A673 (cell line): Measurements from ENCODE around the gene SSB. TPM values are rescaled to one million over a fixed set of nuclear protein-coding genes. Genes with fewer than 3 reads are reported as not detected.
"Not testable (repeated sequence)": the region's sequence is repeated elsewhere in the genome, so short reads cannot be mapped to it uniquely, and the experiment has no call there.

Experiments used
- BruUV-seq: library from RNA; stranded (reverse); fragments of 400-500 nt; replicated peaks from 2 replicates; lab custom pipeline; 2021; lab: Mats Ljungman, UMichigan
- CTCF ChIA-PET: fragments of 300-600 bp; sonication (Branson Sonifier 250); formaldehyde crosslinking; loops from one replicate; lab custom pipeline; 2022; ENCODE audit warnings: antibody characterized with exemption; lab: Charles Lee
- POLR2A ChIA-PET: fragments of 300-600 bp; sonication (Branson Sonifier 250); formaldehyde crosslinking; loops from one replicate; lab custom pipeline; 2022; ENCODE audit warnings: antibody characterized with exemption; ENCODE audit not compliant: low non-redundant PET; lab: Charles Lee
- DNase-seq: peaks from one replicate; pipeline ENCODE4 v3.0.0-alpha.2; 2015; ENCODE audit warnings: low spot score
- H3K27ac ChIP-seq: fragments of 200-600 bp; sonication (generic); 2 replicates; pipeline ENCODE4 v1.5.1; 2016; ENCODE audit warnings: mixed run types, low read depth, mild to moderate bottlenecking, mixed read lengths, antibody characterized with exemption, low read length; ENCODE audit not compliant: poor library complexity, severe bottlenecking
- H3K27me3 ChIP-seq: fragments of 200-600 bp; sonication (generic); replicated peaks from 2 replicates; pipeline ENCODE4 v1.6.1; 2017; ENCODE audit warnings: mixed run types, low read depth, mild to moderate bottlenecking, mixed read lengths, antibody characterized with exemption, low read length; ENCODE audit not compliant: insufficient read depth, poor library complexity
- H3K36me3 ChIP-seq: fragments of 200-600 bp; sonication (generic); 2 replicates; pipeline ENCODE4 v1.6.1; 2016; ENCODE audit warnings: mixed run types, mild to moderate bottlenecking, mixed read lengths, antibody characterized with exemption, low read length; ENCODE audit not compliant: insufficient read depth, poor library complexity, severe bottlenecking
- H3K4me1 ChIP-seq: fragments of 200-600 bp; sonication (generic); 2 replicates; pipeline ENCODE4 v1.6.1; 2017; ENCODE audit warnings: mixed run types, mild to moderate bottlenecking, mixed read lengths, antibody characterized with exemption, low read length; ENCODE audit not compliant: insufficient read depth, poor library complexity, severe bottlenecking
- H3K4me3 ChIP-seq: fragments of 200-600 bp; sonication (generic); 2 replicates; pipeline ENCODE4 v1.5.1; 2016; ENCODE audit warnings: low read depth, mixed run types, mild to moderate bottlenecking, mixed read lengths, low read length; ENCODE audit not compliant: poor library complexity, severe bottlenecking
- H3K9me3 ChIP-seq: fragments of 200-600 bp; sonication (generic); 2 replicates; pipeline ENCODE4 v1.6.1; 2016; ENCODE audit warnings: mixed run types, low read depth, mild to moderate bottlenecking, mixed read lengths, antibody characterized with exemption, low read length; ENCODE audit not compliant: poor library complexity, severe bottlenecking
- EZH2 ChIP-seq: fragments of 200-600 bp; sonication (generic); IDR thresholded peaks from 2 replicates; pipeline ENCODE4 v1.6.1; 2017; ENCODE audit warnings: borderline replicate concordance, low read depth, mild to moderate bottlenecking, mixed read lengths, antibody characterized with exemption, low read length; ENCODE audit not compliant: poor library complexity, severe bottlenecking
- intact Hi-C: fragments of 100-400 bp; cut with micrococcal nuclease; formaldehyde crosslinking; loops from one replicate; pipeline ENCODE4 v1.10.0; 2022; ENCODE audit not compliant: unreplicated experiment
- total RNA-seq: library from RNA; stranded (reverse); gene quantifications from 2 replicates; pipeline ENCODE4 v1.2.3, GENCODE V29; 2021
- TF ChIP-seq, protein P1 (sequence below): fragments of 300-800, 200-600 bp; sonication (generic); conservative IDR thresholded peaks from 2 replicates; pipeline ENCODE4 v1.5.1; 2017; ENCODE audit warnings: low read depth, mild to moderate bottlenecking, antibody characterized with exemption, low read length, moderate library complexity, mixed read lengths

Gene SSB
- total RNA-seq, 1 experiment from 2014 or later = 231 TPM

GRCh38 chr2:169815849-169816248 is 17.2 kb downstream of the SSB start:
- Histone ChIP-seq H3K27ac (no peak overlapping the region), H3K36me3 (peaks cover 71% of the 10 kb centered on the region), H3K9me3 (no peaks in the 10 kb centered on the region), H3K4me3 (no peak overlapping the region), H3K4me1 (no peaks in the 10 kb centered on the region), H3K27me3 (no peaks in the 10 kb centered on the region)
- no peak for DNase-seq
- CTCF ChIA-PET = no interaction called here
- POLR2A ChIA-PET = no interaction called here
- no peak for TF ChIP-seq EZH2
- TF ChIP-seq, protein P1, sequence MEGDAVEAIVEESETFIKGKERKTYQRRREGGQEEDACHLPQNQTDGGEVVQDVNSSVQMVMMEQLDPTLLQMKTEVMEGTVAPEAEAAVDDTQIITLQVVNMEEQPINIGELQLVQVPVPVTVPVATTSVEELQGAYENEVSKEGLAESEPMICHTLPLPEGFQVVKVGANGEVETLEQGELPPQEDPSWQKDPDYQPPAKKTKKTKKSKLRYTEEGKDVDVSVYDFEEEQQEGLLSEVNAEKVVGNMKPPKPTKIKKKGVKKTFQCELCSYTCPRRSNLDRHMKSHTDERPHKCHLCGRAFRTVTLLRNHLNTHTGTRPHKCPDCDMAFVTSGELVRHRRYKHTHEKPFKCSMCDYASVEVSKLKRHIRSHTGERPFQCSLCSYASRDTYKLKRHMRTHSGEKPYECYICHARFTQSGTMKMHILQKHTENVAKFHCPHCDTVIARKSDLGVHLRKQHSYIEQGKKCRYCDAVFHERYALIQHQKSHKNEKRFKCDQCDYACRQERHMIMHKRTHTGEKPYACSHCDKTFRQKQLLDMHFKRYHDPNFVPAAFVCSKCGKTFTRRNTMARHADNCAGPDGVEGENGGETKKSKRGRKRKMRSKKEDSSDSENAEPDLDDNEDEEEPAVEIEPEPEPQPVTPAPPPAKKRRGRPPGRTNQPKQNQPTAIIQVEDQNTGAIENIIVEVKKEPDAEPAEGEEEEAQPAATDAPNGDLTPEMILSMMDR = no peak
- no TSS peak for BruUV-seq
- intact Hi-C loops = no loop called here

- not testable (repeated sequence) for H3K4me3 ChIP-seq, H3K9me3 ChIP-seq
These were observed 18.3 kb downstream of the SSB start for GRCh38 chr2:169816961-169817360.

GRCh38 chr2:169817369-169817768 is 18.7 kb downstream of the SSB start:
- H3K4me1 ChIP-seq, POLR2A ChIA-PET, CTCF ChIA-PET, H3K9me3 ChIP-seq, intact Hi-C loops, H3K27me3 ChIP-seq, H3K27ac ChIP-seq, BruUV-seq, DNase-seq, H3K4me3 ChIP-seq: not testable (repeated sequence)
- H3K36me3 ChIP-seq = peaks cover 66% of the 10 kb centered on the region

More at GRCh38 chr2:169816961-169817360, 18.3 kb downstream of the SSB start:
- intact Hi-C loops, H3K27me3 ChIP-seq, H3K4me1 ChIP-seq, BruUV-seq, POLR2A ChIA-PET, CTCF ChIA-PET, H3K27ac ChIP-seq, DNase-seq: not testable (repeated sequence)
- peaks cover 70% of the 10 kb centered on the region for H3K36me3 ChIP-seq

GRCh38 chr2:169818241-169818640 is 19.6 kb downstream of the SSB start:
- Histone ChIP-seq H3K4me1 (peaks cover 1% of the 10 kb centered on the region), H3K27ac (no peak overlapping the region), H3K9me3 (no peaks in the 10 kb centered on the region), H3K27me3 (no peaks in the 10 kb centered on the region), H3K4me3 (no peak overlapping the region), H3K36me3 (peaks cover 57% of the 10 kb centered on the region)
- BruUV-seq = no TSS peak
- POLR2A ChIA-PET = no interaction called here
- TF ChIP-seq, protein P1 = no peak
- TF ChIP-seq EZH2 = no peak
- no peak for DNase-seq
- CTCF ChIA-PET = no interaction called here
- intact Hi-C loops = no loop called here
